ENCODE results near the gene ZNFX1. TPM values are rescaled to one million over a fixed set of nuclear protein-coding genes. Genes with fewer than 3 reads are reported as not detected.
"Not testable (repeated sequence)": the region's sequence is repeated elsewhere in the genome, so short reads cannot be mapped to it uniquely, and the experiment has no call there.

ZNFX1 gene
- total RNA-seq, 2 experiments from 2014 or later: 64.2 to 66.6 TPM

DNA sequence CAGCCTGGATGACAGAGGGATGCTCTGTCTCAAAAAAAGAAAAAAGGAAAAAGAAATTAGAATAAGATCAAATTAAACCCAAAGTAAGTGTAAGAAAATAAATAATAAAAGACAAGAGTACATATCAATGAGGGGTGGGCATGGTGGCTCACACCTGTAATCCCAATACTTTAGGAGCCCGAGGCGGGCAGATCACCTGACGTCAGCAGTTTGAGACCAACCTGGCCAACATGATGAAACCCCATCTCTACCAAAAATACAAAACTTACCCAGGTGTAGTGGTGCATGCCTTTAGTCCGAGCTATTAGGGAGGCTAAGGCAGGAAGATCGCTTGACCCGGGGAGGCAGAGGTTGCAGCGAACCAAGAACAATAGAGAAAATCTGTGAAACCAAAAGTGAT is 74.8 kb downstream of the ZNFX1 start:
- Mint-ChIP-seq H3K4me1 (no peaks in the 10 kb centered on the region), H3K36me3 (no peaks in the 10 kb centered on the region), H3K27ac (no peak overlapping the region), H3K27me3 (peaks cover 4% of the 10 kb centered on the region), H3K9me3 (no peaks in the 10 kb centered on the region), H3K4me3 (no peak overlapping the region)
- ATAC-seq (ENCODE audit: low read depth) (no peak), DNase-seq (no peak)
- POLR2A ChIA-PET: interaction anchor here (0.7 kb wide), 1 partner anchor 129 kb away, joined by 3 read pairs; no protein-coding TSS in a partner anchor

DNA sequence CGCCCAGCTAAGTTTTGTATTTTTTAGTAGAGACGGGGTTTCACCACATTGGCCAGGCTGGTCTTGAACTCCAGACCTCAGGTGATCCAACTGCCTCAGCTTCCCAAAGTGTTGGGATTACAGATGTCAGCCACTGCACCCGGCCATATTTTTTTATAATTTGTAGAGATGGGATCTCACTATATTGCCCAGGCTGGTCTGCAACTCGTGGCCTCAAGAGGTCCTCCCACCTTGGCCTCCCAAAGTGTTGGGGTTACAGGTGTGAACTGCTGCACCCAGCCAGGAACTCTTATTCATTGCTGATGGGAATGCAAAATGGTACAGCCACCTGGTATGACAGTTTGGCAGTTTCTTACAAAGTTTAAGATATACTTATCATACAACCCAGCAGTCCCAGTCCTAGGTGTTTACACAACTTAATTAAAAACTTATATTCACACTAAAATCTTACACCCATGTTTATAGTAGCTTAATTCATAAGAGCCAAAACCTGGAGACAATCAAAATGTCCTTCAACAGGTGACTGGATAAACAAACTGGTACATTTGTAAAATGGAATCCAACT is 78.0 kb downstream of the ZNFX1 start:
- H3K27me3 Mint-ChIP-seq: peaks cover 4% of the 10 kb centered on the region
- POLR2A ChIA-PET: no interaction called here
- no peak overlapping the region for H3K27ac Mint-ChIP-seq
- ATAC-seq (ENCODE audit: low read depth) (no peak), DNase-seq (no peak)
- no peaks in the 10 kb centered on the region for H3K4me1 Mint-ChIP-seq
- H3K36me3 Mint-ChIP-seq: no peaks in the 10 kb centered on the region
- no peaks in the 10 kb centered on the region for H3K9me3 Mint-ChIP-seq
- H3K4me3 Mint-ChIP-seq: no peak overlapping the region

DNA sequence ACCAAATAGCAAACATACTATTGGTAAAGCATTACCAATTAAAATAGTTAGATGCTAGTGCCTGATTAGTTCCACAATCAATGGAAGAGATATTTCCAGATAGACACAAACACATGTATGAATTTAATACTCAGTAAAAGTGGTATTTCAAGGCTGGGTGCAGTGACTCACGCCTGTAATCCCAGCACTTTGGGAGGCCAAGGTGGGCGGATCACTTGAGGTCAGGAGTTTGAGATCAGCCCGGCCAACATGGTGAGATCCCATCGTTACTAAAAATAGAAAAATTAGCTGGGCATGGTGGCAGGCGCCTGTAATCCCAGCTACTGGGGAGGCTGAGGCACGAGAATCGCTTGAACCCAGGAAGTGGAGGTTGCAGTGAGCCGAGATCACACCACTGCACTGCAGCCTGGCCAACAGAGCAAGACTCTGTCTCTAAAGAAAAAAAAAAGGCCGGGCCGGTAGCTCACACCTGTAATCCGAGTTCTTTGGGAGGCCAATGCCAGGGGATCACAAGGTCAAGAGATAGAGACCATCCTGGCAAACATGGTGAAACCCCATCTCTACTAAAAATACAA is 84.8 kb downstream of the ZNFX1 start:
- POLR2A ChIA-PET; DNase-seq; ATAC-seq (ENCODE audit: low read depth); H3K36me3 Mint-ChIP-seq; H3K27ac Mint-ChIP-seq; H3K9me3 Mint-ChIP-seq; H3K4me3 Mint-ChIP-seq; H3K4me1 Mint-ChIP-seq: not testable (repeated sequence)
- H3K27me3 Mint-ChIP-seq: peaks cover 12% of the 10 kb centered on the region

Other genes with a start within 250 kb of the ZNFX1 start
- 10 to 100 TPM; 68.3 to 69.8 TPM for gene CSE1L, start 231.7 kb downstream of the ZNFX1 start, total RNA-seq
- 10 to 100 TPM; 52.5 to 54.2 TPM for gene STAU1, start 89.7 kb downstream of the ZNFX1 start, total RNA-seq
- gene DDX27, start 58.6 kb downstream of the ZNFX1 start, total RNA-seq: 10 to 100 TPM; 46.1 to 47.6 TPM
- under 1 TPM in 1 of 2 experiments, not detected in 1; 0.09 TPM for gene KCNB1, start 204.6 kb upstream of the ZNFX1 start, total RNA-seq